OCI-LY3 (cell line): Measurements from ENCODE around the gene CACNA1C.

Experiments
- CTCF ChIP-seq: fragments of 200-600, 300-600 bp; sonication (generic); IDR thresholded peaks from 2 replicates; pipeline ENCODE4 v1.5.1; 2014; ENCODE audit warnings: antibody characterized with exemption, low read length, low read depth
- EZH2phosphoT487 ChIP-seq: fragments of 200-600 bp; shearing (Covaris generic); IDR thresholded peaks from 2 replicates; pipeline ENCODE4 v1.6.1; 2018; ENCODE audit warnings: antibody characterized with exemption, mixed run types, low read depth

GRCh38 chr12:2233034-2233433 lies 180.2 kb downstream of the CACNA1C start:
- no peak for TF ChIP-seq CTCF
- TF ChIP-seq EZH2phosphoT487: no peak
